Measurements from ENCODE around the gene IKZF1.

IKZF1 gene

DNA sequence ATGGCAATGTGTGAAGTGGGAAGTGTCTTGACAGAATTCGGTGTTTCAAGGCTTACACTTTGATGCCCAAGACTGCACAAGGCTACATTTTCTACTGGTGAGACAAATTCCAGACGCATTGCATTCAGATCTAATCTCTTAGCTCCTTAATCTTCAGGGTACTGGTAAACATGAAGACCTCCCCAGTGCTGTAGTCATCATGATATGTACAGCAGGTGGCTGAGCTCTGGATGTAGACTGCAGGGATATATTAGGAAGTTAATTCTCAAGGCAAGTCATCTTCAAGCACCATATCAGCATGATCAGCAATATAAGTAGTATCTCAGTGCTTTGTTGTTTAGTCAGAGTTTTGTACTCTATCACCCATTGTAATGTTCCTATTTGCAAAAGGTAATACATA, 61.8 kb downstream of the IKZF1 start:
- H3K27ac ChIP-seq: no peak overlapping the region
- no peaks in the 10 kb centered on the region for H3K36me3 ChIP-seq
- intact Hi-C loops (cut with DNase I; ENCODE audit: low total_unique reads): no loop called here
- no peak for TF ChIP-seq CTCF (IDR thresholded peaks at IDR 0.05)
- H3K4me3 ChIP-seq: no peak overlapping the region
- no peaks in the 10 kb centered on the region for H3K4me1 ChIP-seq
- DNase-seq: no peak
- H3K9me3 ChIP-seq: no peaks in the 10 kb centered on the region
- no peaks in the 10 kb centered on the region for H3K27me3 ChIP-seq

DNA sequence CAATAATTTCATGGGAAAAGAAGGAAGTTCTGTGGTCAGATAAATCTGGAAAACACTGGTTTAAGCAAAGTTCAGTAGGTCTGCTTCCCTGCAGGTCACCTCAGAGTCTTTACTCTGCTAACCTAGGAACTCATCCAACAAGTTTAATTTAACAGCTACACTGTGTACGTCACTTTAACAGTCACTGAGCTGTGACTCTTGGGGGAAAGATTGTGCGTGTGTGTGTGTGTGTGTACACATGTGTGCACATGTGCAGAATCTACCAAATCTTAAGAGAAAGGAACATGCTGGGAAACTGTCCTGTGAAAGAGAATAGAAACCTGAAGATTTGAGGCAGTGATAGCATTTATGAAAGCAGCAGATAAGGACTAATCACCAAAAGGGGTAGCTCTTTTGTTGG, 62.6 kb downstream of the IKZF1 start:
- Histone ChIP-seq H3K9me3 (no peaks in the 10 kb centered on the region), H3K4me3 (no peak overlapping the region), H3K36me3 (no peaks in the 10 kb centered on the region), H3K27me3 (no peaks in the 10 kb centered on the region), H3K27ac (no peak overlapping the region), H3K4me1 (no peaks in the 10 kb centered on the region)
- no peak for DNase-seq
- intact Hi-C loops (cut with DNase I; ENCODE audit: low total_unique reads): no loop called here
- no peak for TF ChIP-seq CTCF (IDR thresholded peaks at IDR 0.05)

- no peak overlapping the region for H3K27ac ChIP-seq
- DNase-seq: no peak
- intact Hi-C loops (cut with DNase I; ENCODE audit: low total_unique reads): no loop called here
Measured at GRCh38 chr7:50367570-50367969, 63.1 kb downstream of the IKZF1 start.

GRCh38 chr7:50368366-50368765, 63.9 kb downstream of the IKZF1 start:
- Histone ChIP-seq H3K4me1 (no peaks in the 10 kb centered on the region), H3K4me3 (no peak overlapping the region), H3K9me3 (no peaks in the 10 kb centered on the region), H3K27ac (no peak overlapping the region), H3K27me3 (no peaks in the 10 kb centered on the region), H3K36me3 (no peaks in the 10 kb centered on the region)
- intact Hi-C loops (cut with DNase I; ENCODE audit: low total_unique reads): no loop called here
- DNase-seq: no peak
- no peak for TF ChIP-seq CTCF (IDR thresholded peaks at IDR 0.05)

More at GRCh38 chr7:50367570-50367969, 63.1 kb downstream of the IKZF1 start:
- no peaks in the 10 kb centered on the region for H3K4me1 ChIP-seq
- TF ChIP-seq CTCF (IDR thresholded peaks at IDR 0.05): no peak
- H3K9me3 ChIP-seq: no peaks in the 10 kb centered on the region
- no peaks in the 10 kb centered on the region for H3K36me3 ChIP-seq
- H3K27me3 ChIP-seq: no peaks in the 10 kb centered on the region
- no peak overlapping the region for H3K4me3 ChIP-seq

- TF ChIP-seq CTCF (IDR thresholded peaks at IDR 0.05): peak in 1 of 2 experiments; percentile 20
- no peak for DNase-seq
- H3K27me3 ChIP-seq: no peaks in the 10 kb centered on the region
- H3K36me3 ChIP-seq: no peaks in the 10 kb centered on the region
- no peaks in the 10 kb centered on the region for H3K4me1 ChIP-seq
- no peaks in the 10 kb centered on the region for H3K9me3 ChIP-seq
- no peak overlapping the region for H3K27ac ChIP-seq
- intact Hi-C loops (cut with DNase I; ENCODE audit: low total_unique reads): no loop called here
- H3K4me3 ChIP-seq: no peak overlapping the region
Measured at GRCh38 chr7:50369143-50370026, 64.9 kb downstream of the IKZF1 start.
